GM18951 (cell line): ENCODE data around the gene RAPGEF1.

Experiments used
- POLR2A ChIP-seq: IDR thresholded peaks from 4 replicates; pipeline ENCODE4 v1.6.1; 2011; ENCODE audit warnings: mild to moderate bottlenecking; ENCODE audit not compliant: insufficient read length, insufficient read depth; ENCODE audit errors: extremely low read depth
- in situ Hi-C: fragments of 300-500 bp; cut with MboI; formaldehyde crosslinking; loops from one replicate; pipeline ENCODE4 v1.12.0; 2022; ENCODE audit warnings: low sequenced_read_pairs, mixed read lengths, inconsistent platforms; ENCODE audit not compliant: unreplicated experiment

Gene RAPGEF1

DNA sequence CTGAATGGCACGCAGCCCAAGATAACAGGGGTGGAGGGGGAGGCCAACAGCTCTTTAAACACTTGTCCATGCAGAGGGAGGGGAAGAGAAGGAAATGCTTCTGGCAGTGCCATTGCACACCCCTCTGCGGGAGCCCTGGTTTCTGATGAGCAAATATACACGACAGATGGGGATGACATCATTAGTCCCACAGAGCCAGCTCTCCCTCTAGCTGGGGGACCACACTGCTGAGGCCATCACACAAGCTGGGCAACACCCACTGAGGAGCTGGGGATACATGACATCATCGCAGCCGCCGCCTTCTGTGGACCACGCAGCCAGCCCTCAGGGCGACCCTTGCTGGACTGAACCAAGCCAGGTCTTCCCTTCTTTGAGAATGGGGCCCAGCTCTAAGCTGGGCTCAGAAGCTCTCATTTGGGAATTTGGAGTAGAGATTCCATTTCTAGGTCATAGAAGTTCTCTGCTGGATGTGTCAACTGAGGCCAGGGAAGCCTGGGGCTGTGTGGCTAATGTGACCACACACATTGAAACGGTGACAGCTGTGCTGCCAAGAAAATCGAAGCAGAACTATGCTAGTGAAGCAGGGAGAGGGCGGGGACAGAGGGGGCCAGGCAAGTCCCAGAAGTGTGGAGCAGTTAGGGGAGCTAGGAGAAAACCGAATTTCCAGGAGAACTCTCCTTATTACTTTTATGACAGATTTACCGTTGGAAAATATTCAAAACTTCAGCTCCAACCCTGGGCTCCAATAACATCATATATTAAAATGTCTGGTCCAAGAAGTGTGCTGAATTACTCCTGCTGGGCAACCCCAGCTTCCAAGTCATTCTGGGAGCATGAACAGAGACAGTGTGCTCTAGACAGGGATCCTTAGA lies 115.0 kb downstream of the RAPGEF1 start:
- in situ Hi-C loops, result no loop called here
- TF ChIP-seq POLR2A, result no peak

DNA sequence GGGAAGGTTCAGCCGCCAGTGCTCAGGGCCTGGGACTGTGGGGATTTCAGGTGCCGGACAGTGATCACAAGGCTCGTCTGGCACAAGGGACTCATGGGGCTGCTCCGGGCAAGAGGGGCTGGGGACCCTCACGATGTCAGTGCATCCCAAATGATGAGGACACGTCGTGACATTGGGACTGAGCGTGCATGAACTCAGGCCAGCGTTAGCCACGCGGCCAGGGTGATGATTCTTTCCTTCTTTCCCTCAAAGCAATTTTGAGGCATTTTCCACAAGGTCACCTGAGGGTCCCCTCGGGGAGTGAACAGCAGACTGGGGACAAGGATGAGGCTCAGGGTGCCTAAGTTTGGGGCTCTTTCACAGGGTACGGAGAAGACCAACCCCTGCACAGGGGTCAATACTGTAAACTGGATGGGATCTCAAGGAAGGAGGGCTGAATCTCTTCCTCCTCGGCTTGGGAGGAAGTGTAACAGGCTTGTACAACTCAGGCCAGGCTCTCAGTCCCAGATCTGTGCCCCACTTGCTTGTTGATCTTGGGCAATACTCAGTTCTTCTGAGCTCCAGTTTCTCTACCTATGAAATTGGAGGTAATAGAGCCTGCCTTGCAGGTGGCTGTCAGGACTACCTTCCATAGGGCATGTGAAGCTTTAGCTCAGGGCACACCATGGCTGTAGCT lies 116.1 kb downstream of the RAPGEF1 start:
- no peak for TF ChIP-seq POLR2A
- in situ Hi-C loops, result no loop called here

DNA sequence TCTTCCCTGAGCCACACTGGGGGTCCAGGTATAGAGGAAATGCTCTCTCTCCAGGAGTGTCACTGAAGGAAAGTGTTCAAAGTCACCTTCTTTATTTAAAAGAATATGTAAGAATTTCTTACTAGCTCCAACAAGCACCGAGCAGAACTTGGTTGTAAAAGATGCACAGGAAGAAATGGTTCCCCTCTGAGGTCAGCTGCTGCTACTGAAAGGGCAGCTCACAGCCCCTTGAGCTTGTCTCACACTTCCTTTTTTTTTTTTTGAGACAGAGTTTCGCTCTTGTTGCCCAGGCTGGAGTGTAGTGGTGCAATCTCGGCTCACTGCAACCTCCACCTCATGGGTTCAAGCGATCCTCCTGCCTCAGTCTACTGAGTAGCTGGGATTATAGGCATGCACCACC lies 117.4 kb downstream of the RAPGEF1 start:
- no peak for TF ChIP-seq POLR2A
- in situ Hi-C loops, result no loop called here

DNA sequence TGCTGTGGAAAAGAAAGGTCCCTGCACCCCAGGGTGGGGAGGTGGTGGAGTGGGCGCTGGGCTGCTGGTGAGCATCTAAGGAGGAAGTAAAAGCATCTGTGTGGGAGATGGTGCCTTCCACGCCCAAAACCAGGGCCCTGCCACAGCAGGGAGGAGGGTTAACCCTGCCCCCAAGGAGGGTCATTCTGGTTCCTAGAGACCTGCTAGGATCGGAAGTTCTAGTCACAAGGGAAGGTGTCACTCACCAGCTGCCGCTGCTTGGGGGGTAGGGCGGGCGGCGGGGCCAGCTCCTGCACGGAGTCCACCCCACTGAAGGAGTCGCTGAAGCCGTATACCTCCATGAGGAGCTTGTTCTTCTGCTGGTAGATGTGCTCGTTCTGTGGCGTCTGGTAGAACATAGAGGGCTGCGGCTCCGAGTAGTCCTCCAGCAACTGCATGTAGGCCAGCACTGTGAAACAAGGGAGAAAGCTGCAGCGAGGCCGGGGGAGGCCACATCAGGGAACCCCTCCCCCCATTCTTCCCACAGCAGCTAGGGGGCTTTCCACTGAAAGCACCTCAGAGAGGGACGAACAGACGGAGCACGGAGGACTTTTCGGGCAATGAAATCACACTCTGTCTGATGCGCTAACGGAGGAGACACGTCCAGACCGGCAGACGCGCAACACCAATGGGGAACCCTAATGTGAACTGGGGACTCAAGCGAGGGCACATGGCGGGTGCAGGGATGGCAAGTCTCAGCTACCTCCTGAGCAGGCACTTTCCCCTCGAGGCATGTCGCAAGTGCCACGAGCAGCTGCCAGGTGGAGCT lies 118.1 kb downstream of the RAPGEF1 start:
- TF ChIP-seq POLR2A, result no peak
- in situ Hi-C loops, result no loop called here

DNA sequence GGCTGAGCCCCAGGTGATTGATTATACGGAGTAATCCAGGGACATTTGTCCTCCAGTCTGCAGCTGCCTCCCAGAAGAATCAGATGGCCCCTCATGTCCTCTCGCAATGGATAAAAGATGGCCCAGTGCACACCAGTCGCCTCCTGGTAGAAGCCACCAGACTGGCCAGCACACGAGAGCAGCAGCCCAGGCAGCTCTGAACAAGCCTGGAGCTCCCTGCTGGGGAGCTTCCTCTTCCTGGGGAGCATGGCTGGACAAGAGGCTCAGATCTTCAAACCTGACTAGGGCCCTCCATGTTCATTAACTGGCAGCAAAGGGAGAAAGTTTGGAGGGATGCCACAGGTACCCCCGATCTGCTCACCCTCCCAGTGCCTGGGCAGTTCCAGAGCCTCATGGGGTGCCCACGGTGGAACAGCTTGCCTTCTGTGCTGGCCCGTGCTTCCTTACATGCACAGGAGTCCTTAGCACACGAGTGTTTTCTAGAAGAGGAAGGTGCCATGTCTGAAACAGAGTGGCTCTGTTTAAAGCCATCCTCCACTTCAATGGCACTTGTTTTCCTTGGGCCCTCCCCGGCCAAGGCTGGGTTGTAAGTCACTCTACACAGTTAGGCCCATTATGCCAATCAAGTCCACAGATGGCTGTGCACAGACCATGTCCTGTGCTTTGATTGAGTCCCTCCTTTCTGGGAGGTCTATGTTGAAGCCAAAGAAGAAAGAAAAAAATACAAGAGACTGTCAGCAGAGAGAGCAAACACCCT lies 118.9 kb downstream of the RAPGEF1 start:
- in situ Hi-C loops, result no loop called here
- TF ChIP-seq POLR2A, result no peak

DNA sequence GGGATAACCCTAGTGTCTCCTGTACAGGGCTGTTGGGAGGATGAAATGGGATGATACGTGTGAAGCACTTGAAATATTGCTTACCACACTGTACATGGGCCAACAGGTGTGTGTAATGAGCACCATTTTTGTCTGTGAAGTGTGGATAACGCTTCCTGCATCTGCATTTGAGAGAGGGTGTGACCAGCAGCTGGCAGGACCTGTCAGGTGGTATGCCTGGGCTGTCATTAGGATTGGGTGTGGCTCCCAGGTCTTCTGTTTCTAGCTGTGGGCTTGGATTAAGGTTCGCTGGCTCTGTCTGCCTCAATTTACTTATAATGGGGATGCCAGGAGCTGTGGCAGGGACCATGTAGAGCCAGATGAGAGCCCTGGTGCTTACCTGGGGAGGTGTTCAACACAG lies 120.2 kb downstream of the RAPGEF1 start:
- no peak for TF ChIP-seq POLR2A
- in situ Hi-C loops, result no loop called here

DNA sequence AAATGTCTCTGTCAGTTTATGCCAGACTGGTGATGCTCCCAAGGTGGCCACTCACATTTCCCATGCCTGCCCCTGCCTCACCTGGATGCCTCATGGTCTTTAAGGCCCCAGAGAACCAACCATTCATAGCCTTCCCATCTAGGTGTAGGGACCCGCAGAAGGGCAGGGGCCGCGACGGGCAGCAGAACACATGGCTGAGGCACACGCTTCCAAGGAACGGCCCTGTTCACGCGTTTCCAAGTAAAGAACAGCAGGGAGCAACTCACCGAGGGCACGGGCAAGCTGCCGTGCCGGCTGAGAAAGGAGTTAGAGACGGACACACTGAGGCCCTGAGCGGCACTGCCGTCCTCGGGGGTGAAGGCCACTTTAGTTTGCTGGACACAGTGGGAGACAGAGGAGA lies 121.1 kb downstream of the RAPGEF1 start:
- in situ Hi-C loops, result no loop called here
- no peak for TF ChIP-seq POLR2A

DNA sequence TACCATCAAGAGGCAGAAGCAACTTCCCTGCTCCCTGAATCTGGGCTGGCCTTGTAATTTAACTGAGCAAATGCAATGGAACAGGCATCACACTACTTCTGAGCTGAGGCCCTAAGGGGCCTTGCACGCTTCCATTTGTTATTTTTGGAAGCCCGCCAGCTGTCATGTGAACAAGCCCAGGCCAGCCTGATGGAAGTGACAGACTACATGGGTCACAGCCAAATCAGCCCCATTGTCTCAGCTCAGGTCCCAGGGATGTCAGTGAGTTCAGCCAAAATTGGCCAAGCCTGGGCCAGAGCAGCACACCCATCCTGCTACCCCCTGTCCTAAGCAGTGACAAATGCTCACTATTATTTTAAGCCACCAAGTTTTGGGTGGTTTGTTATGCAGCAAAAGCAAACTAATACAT lies 121.8 kb downstream of the RAPGEF1 start:
- in situ Hi-C loops, result no loop called here
- no peak for TF ChIP-seq POLR2A

DNA sequence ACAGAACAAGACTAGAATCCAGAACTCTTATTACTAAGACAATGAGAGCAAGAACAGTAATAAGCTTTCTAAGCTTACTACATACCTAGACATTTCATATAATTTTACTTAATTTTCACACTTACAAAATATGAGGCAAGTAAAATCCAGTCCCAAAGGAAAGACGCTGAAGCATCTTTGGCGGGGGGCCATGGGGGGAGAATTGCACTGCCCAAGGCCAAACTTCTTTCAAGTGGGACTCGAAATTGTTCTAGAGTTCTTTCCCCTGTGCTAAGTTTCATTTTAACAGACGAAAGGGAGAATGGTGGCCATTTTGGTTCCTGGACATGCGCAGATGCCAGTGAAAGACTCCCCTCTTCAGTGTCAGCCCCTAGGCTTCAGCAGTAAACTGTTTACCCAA lies 122.3 kb downstream of the RAPGEF1 start:
- in situ Hi-C loops, result no loop called here
- TF ChIP-seq POLR2A, result no peak

DNA sequence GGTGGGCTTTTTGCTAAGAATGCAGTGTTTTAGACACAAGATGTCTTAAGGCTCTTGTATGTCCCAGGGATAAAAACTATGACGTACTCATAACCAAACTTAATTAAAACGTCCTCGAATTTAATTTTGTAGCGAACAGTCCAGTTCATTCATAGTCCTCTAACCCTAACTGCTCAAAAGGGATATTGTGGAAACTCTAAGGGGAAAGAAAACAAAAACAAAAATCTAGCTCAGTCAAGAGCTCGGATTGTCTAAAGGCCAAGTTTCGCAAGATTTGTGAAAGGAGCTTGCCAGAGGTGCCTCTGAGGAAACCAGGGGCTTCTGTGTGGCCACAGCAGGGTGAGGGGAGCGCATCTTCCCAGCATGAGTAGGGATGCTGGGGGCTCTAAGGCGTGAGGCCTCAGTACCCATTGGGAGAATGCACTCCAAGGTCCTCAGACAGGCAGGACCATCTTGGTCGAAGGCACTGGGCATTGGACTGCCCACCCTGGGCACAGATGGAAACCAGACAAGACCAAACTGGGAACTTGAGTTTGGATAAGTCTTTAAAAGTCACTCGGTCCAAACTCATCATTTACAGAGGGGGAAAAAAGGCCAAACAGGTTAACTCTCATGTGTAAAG lies 122.8 kb downstream of the RAPGEF1 start:
- in situ Hi-C loops, result no loop called here
- no peak for TF ChIP-seq POLR2A

DNA sequence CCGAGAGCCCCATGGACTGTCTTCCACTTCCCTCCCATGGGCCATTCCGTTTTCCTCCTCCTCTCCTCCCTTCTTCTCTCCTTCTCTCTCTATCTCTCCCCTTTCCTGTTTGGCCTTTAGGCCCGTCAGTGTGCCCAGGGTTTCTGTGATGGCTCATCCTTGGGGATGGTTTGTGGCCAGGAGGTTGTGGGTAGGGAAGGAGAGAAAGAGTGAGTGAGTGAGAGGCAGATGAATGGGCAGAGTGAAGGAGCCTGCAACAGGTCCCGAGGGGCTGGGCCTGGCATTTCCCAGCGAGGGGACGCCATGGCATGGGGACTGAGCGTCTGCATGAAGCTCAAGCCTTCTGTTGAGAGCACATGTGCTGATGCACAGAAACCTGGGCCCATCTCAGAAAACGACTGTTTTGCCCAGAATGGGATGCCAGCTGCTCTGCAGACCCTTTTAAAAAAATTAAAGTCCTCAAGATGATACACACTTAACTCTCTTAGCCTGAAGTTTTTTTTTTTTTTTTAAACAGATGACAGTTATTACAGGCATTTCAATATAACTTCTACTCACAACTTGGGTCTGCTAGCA lies 125.4 kb downstream of the RAPGEF1 start:
- in situ Hi-C loops, result no loop called here

DNA sequence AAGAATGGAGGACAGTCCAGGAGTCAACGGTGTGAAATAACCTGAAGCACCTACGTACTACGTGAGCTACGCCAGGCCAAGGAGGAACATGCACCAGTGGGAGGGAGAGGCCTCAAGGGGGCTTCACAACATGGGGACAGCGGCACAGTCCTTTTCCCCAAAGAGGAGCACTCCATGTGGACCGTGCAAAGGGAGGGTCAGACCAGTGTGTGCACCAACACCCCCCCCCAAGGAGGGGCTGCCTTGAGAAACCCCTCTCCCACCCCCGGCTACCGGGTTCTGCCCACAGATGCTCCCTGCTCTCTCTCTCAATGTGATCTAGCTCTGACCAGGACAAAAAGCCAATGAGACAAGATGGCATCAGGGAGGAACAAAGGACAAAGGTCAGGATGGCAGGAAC lies 126.0 kb downstream of the RAPGEF1 start:
- in situ Hi-C loops, result no loop called here
- TF ChIP-seq POLR2A, result no peak

More for the DNA sequence above, 125.4 kb downstream of the RAPGEF1 start:
- no peak for TF ChIP-seq POLR2A
